Activated B cell treated with CpG ODN at 0.5 μM for 24 hours (primary cell): ENCODE measurements around the gene PFKFB1. TPM values are rescaled to one million over a fixed set of nuclear protein-coding genes. Genes with fewer than 3 reads are reported as not detected.

Experiments used
- ATAC-seq: fragments of 200-7000 bp; cut with Tn5 transposase; one replicate; pipeline ENCODE4 v1.10.0; 2021; ENCODE audit warnings: low read depth, mild to moderate bottlenecking, moderate library complexity
- CTCF ChIA-PET: fragments of 350-600 bp; sonication (Branson Sonifier 250); formaldehyde crosslinking; loops from one replicate; lab custom pipeline; 2021; ENCODE audit warnings: antibody characterized with exemption; lab: Charles Lee
- POLR2A ChIA-PET: fragments of 350-600 bp; sonication (Branson Sonifier 250); formaldehyde crosslinking; loops from one replicate; lab custom pipeline; 2021; ENCODE audit warnings: antibody characterized with exemption; lab: Charles Lee
- DNase-seq: peaks from one replicate; pipeline ENCODE4 v3.0.0; 2022
- H3K27ac Mint-ChIP-seq: one replicate; pipeline ENCODE4 v1.8.0; 2020; ENCODE audit warnings: mixed read lengths
- H3K27me3 Mint-ChIP-seq: one replicate; pipeline ENCODE4 v1.8.0; 2021; ENCODE audit warnings: mixed read lengths
- H3K36me3 Mint-ChIP-seq: one replicate; pipeline ENCODE4 v1.8.0; 2021; ENCODE audit warnings: low read depth, mixed read lengths
- H3K4me1 Mint-ChIP-seq: one replicate; pipeline ENCODE4 v1.8.0; 2021; ENCODE audit warnings: mixed read lengths
- H3K4me3 Mint-ChIP-seq: one replicate; pipeline ENCODE4 v1.8.0; 2020; ENCODE audit warnings: mild to moderate bottlenecking, mixed read lengths
- H3K9me3 Mint-ChIP-seq: one replicate; pipeline ENCODE4 v1.8.0; 2020; ENCODE audit warnings: mixed read lengths
- CTCF ChIP-seq: fragments of 200-600 bp; IDR thresholded peaks from one replicate; pipeline ENCODE4 v1.8.0; 2022; ENCODE audit warnings: antibody characterized with exemption, mild to moderate bottlenecking
- intact Hi-C: fragments of 100-400 bp; cut with micrococcal nuclease; formaldehyde crosslinking; loops from one replicate; pipeline ENCODE4 v1.15.1; 2024
- total RNA-seq: library from RNA; stranded (reverse); gene quantifications from 2 replicates; pipeline ENCODE4 v1.2.3, GENCODE V29; 2022

Gene PFKFB1
- total RNA-seq, 1 donor from 2014 or later, result 0.73 TPM

GRCh38 chrX:54977387-54977786 lies 16.6 kb downstream of the PFKFB1 start:
- CTCF ChIA-PET, result no interaction called here
- no peaks in the 10 kb centered on the region for H3K9me3 Mint-ChIP-seq

GRCh38 chrX:54964766-54965497 lies 29.1 kb downstream of the PFKFB1 start:
- H3K36me3 Mint-ChIP-seq, result no peaks in the 10 kb centered on the region
- no peaks in the 10 kb centered on the region for H3K4me1 Mint-ChIP-seq
- intact Hi-C loops, result no loop called here
- peaks cover 5% of the 10 kb centered on the region for H3K9me3 Mint-ChIP-seq
- TF ChIP-seq CTCF, result no peak
- no peaks in the 10 kb centered on the region for H3K27me3 Mint-ChIP-seq
- ChIA-PET CTCF (no interaction called here), POLR2A (no interaction called here)
- H3K4me3 Mint-ChIP-seq, result no peak overlapping the region
- H3K27ac Mint-ChIP-seq, result no peak overlapping the region
- ATAC-seq, result no peak
- no peak for DNase-seq

More at GRCh38 chrX:54977387-54977786, 16.6 kb downstream of the PFKFB1 start:
- Mint-ChIP-seq H3K4me3 (no peak overlapping the region), H3K36me3 (no peaks in the 10 kb centered on the region), H3K4me1 (no peaks in the 10 kb centered on the region), H3K27ac (no peak overlapping the region), H3K27me3 (no peaks in the 10 kb centered on the region)
- TF ChIP-seq CTCF, result no peak
- intact Hi-C loops, result no loop called here
- POLR2A ChIA-PET, result no interaction called here
- no peak for DNase-seq
- ATAC-seq, result no peak

GRCh38 chrX:54961750-54962149 lies 32.2 kb downstream of the PFKFB1 start:
- no peaks in the 10 kb centered on the region for H3K4me1 Mint-ChIP-seq

GRCh38 chrX:54950730-54951375 lies 43.1 kb downstream of the PFKFB1 start:
- DNase-seq, result no peak
- intact Hi-C loops, result no loop called here
- Mint-ChIP-seq H3K36me3 (no peaks in the 10 kb centered on the region), H3K4me3 (no peak overlapping the region), H3K27ac (no peak overlapping the region), H3K9me3 (no peaks in the 10 kb centered on the region), H3K4me1 (no peaks in the 10 kb centered on the region), H3K27me3 (no peaks in the 10 kb centered on the region)
- TF ChIP-seq CTCF, result no peak
- ChIA-PET POLR2A (no interaction called here), CTCF (no interaction called here)
- ATAC-seq, result no peak

More at GRCh38 chrX:54961750-54962149, 32.2 kb downstream of the PFKFB1 start:
- H3K27ac Mint-ChIP-seq, result no peak overlapping the region
- ATAC-seq (no peak), DNase-seq (no peak)
- H3K36me3 Mint-ChIP-seq, result no peaks in the 10 kb centered on the region
- H3K27me3 Mint-ChIP-seq, result no peaks in the 10 kb centered on the region
- TF ChIP-seq CTCF, result no peak
- intact Hi-C loops, result no loop called here
- H3K9me3 Mint-ChIP-seq, result no peaks in the 10 kb centered on the region
- H3K4me3 Mint-ChIP-seq, result no peak overlapping the region
- CTCF ChIA-PET, result no interaction called here
- POLR2A ChIA-PET, result no interaction called here

- DNase-seq (no peak), ATAC-seq (no peak)
- Mint-ChIP-seq H3K27me3 (no peaks in the 10 kb centered on the region), H3K27ac (no peak overlapping the region), H3K9me3 (no peaks in the 10 kb centered on the region), H3K4me3 (no peak overlapping the region), H3K4me1 (no peaks in the 10 kb centered on the region), H3K36me3 (no peaks in the 10 kb centered on the region)
- ChIA-PET POLR2A (no interaction called here), CTCF (no interaction called here)
- intact Hi-C loops, result no loop called here
- TF ChIP-seq CTCF, result no peak
Observed at GRCh38 chrX:54945224-54945623, 48.8 kb downstream of the PFKFB1 start.
